HG03060 (cell line): ENCODE data around the gene FGL2.
"Not testable (repeated sequence)": the region's sequence is repeated elsewhere in the genome, so short reads cannot be mapped to it uniquely, and the experiment has no call there.

Experiments
- ATAC-seq: cut with Tn5 transposase; IDR thresholded peaks from one replicate; pipeline ENCODE4 v1.9.1; 2021; ENCODE audit warnings: low read depth, moderate number of reproducible peaks; ENCODE audit not compliant: unreplicated experiment

FGL2 gene, protein sequence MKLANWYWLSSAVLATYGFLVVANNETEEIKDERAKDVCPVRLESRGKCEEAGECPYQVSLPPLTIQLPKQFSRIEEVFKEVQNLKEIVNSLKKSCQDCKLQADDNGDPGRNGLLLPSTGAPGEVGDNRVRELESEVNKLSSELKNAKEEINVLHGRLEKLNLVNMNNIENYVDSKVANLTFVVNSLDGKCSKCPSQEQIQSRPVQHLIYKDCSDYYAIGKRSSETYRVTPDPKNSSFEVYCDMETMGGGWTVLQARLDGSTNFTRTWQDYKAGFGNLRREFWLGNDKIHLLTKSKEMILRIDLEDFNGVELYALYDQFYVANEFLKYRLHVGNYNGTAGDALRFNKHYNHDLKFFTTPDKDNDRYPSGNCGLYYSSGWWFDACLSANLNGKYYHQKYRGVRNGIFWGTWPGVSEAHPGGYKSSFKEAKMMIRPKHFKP

DNA sequence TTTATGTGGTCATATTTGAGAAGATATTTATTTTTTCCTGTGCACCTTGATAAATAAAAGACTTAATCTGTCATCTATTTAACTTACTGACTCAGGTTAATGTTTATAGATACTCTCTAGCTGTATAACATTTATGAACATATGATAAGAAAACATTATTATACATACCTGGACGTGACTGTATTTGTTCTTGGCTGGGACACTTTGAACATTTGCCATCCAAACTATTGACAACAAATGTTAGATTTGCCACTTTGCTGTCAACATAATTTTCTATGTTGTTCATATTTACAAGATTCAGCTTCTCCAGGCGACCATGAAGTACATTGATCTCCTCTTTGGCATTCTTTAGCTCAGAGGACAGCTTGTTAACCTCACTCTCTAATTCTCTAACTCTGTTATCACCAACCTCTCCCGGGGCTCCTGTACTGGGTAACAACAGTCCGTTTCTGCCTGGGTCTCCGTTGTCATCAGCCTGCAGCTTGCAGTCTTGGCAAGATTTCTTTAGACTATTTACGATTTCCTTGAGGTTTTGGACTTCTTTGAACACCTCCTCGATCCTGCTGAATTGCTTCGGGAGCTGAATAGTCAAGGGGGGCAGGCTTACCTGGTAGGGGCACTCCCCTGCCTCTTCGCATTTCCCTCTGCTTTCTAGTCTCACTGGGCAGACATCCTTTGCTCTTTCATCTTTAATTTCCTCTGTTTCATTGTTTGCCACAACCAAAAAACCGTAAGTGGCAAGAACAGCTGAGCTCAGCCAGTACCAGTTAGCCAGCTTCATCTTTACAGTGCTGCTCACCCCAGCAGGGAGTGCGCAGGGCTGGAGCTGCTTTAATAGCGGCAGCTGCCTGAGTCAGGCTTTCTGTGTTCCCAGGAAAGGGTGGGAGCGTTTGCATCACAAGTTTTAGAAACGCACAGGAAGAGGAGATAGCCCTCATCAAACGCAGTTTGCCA lies at the start of gene FGL2:
FGL2 (minus strand) TSS at position 807 of the 954 bp plus-strand sequence; CDS start at position 781, 26 bp downstream.
- ATAC-seq = no peak

DNA sequence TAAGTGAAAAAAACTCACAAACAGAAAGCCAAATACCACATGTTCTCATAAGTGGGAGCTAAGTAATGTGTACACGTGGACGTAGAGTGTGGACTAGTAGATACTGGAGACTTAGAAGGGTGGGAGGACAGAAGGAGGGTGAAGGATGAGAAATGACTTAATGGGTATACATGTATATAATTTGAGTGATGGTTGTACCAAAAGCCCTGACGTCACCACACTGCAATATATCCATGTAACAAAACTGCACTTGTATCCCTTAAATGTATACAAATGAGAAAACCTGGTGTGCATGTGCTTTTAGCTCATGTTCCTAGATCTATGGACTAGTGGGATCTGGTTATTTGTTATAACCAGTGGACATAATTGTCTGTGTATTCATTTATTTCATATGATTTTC lies 48.5 kb upstream of the FGL2 start:
- no peak for ATAC-seq

DNA sequence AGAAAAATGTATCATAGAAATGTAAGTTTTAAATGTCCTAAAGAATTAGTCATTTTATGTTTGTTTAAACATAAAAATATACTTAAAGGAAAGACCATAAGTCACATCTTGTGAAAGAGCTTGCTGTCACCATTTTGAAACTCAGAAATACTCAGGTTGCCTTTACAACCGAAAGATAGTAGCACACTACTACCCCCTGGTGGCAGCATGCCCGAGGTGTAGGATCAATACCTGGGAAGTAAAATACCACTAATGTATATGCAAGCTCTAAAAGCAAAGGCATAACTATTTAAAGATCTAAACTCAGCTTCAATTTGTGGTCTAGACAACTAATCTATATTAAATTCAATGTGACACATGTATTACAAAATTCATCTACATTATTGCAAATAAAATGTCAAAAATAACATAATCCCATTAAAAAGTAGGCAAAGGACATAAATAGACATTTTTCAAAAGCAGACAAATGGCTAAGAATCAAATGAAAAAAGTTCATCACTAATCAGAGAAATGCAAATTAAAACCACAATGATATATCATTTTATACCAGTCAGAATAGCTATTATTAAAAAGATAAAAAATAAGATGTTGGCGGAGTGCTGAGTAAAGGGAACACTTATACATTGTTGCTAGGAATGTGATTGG lies 47.7 kb upstream of the FGL2 start:
- ATAC-seq = peak; percentile 72

DNA sequence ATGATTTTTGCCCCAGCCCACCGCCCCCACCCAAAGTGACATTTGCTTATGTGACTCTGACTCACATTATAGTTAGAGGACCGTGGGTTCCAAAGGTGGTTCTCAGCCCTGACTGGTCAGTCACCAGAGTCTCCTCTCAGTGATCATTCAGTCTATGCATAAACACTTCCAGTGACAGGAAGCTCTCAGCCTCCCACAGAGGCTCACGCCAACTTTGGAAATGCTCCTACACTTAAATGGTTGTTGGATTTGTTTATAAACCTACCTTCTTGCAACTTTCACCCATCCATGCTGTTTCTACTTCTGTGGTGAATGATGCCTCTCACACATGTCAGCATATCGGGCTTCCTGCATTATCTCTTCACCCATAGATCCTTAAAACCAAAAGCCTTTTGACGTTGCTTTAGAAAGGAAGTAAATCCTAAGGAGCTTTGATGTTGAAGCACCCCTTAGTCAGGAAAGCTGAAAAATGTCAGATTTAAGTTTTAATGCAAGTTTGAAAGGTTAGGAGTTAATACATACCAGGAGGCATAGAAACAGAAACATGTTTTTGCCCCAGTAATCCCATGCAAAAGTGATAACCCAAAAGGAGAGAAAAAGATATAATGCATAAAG lies 46.5 kb upstream of the FGL2 start:
- ATAC-seq = no peak

DNA sequence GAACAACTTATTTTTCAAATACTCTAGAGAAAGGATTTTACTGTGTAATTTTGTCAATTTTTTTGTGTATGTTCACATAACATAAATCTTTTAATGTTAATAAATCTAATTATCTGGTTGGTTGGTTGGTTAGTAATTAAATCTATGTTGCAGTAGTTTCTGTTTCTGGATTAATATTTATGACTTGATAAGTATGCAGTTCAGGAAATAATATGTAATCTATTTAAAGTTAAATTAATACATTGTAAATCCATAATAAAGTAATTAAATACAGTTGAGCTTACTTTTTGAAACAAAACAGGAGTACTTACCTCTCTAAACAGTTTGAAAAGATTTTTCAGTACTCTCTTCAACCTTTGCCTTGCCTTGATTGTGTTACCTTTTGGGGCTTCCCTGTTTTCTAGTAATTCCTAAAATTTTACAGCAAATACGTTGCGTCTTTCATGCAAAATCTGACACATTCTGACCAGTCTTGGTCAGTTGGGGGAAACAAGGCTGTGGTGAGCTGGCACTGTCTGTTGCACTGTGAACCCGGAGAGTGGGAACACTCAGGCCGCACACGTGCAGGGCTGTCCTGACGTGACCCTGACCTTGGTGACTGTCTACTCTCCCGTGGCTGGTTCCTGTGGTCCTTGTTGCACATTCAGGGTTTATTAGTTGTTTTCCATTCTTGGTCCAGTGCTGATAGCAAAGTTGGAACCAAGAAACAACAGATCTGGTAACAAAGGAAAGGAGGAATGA lies 45.6 kb upstream of the FGL2 start:
- no peak for ATAC-seq

DNA sequence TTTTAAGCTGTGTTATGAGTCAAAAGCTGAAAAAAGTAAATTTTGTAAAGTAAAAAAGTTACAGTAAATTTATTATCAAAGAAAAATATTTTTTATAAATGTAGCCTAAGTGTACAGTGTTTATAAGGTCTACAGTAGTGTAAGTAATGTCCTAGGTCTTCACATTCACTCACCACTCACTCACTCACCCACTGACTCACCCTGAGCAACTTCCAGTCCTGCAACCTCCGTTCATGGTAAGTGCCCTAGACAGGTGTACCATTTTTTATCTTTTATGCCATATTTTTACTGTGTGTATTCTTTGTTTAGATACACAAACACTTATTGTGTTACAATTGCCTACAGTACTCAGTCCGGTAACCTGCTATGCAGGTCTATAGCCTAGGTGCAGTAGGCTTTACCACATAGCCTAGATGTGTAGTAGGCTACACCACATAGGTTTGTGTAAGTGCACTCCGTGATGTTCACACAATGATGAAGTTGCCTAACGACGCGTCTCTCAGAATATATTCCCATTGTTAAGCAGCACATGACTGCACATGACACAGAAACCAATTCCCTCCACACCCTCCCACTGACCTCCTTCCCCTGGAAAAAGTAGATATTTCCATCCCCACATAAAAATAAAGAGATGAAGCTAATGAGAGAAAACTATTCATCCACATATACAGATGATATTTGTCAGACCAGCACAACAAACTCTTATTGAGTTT lies 44.8 kb upstream of the FGL2 start:
- ATAC-seq = no peak

DNA sequence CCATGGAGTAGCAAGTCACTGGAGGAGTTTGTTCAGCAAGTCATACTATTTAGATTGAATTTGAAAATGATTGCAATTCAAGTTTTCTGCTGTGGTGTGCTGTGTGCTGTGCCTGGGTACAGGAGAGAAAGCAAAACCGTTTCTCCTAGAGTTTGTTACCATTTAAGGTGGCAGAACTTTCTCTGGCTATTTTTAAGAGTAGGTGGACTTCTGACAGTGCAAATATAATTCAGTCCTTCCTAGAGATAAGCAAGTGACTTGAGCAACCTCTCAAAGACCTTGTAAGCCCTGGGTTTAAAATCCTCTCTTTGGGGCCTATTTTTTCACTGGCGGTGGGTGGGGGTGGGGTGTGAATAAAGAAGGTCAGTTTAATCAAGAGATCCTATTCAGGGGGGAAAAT lies 42.9 kb upstream of the FGL2 start:
- no peak for ATAC-seq

DNA sequence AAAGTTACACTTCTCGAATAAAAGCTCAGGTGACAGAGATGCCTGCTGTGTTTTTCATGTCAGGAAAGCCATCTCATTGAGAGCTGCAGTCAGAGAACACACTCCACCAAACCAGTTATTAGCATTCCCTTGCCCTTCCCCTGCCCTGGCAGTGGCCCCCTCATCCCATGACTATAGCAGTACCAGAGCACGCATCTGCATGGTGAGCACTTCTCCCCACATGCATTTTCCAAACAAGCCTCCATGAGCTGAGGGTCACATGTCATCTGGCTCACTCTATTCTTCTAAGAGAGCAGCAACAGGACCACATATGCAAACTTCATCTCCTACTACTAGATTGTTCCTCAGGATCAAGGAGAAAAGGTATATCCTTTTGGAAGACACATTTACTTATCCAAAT lies 42.4 kb upstream of the FGL2 start:
- ATAC-seq = no peak

DNA sequence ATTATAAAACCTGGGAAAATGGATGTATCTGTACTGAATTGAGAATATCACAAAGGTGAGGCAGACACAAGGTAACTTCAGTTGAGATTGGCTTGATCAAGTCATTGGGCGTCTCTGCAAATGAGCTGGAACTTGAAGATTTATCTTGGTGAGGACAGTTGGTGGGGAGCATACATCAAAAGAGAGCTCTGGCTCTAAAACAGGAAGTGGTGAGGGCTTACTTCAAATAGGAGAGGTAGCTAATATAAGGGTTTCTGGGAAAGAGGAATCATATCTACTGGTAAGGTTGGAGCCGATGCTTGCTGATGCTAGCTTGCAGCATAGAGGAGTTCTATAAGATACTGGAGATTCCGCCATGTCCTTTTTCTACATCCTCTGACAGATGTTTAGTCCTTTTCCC lies 39.9 kb upstream of the FGL2 start:
- no peak for ATAC-seq

DNA sequence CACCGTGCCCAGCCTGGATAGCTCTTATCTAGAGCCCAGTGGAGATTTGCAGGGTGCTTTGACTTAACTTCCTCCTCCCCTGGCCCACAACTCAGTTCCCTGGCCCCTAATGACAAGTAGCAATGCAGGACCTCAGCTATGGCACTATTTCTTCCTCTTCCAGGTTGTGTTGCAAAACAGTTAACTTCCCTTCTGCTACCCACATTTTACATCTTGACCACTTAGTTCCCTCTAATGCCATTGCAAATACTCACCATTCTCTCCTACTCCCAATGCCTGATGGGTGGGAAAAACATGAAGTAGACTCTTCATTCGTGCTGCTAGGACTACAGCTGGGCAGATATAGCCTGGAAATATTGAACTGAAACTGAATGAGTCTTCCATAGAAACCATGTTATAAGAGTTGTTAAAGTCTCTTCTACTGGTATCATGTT lies 39.1 kb upstream of the FGL2 start:
- no peak for ATAC-seq

DNA sequence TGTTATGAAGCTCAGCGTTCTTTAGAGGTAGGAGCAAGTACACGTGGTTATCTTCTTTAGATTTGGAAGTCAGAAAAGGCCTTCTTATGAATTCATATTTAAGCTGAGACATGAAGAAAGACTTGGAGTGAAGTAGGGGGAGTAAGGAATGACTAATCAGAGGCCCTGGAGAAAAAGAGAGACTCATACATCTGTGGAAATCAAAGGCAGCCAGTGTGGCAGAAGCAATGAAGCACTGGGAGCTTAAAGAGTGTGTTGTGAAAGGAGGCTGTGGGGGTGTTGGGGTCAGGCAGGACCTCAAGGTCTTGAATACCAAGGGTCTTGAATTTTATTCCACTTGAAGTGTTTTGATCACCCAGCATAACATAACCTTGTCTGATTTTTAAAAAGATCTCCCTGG lies 35.7 kb upstream of the FGL2 start:
- no peak for ATAC-seq

DNA sequence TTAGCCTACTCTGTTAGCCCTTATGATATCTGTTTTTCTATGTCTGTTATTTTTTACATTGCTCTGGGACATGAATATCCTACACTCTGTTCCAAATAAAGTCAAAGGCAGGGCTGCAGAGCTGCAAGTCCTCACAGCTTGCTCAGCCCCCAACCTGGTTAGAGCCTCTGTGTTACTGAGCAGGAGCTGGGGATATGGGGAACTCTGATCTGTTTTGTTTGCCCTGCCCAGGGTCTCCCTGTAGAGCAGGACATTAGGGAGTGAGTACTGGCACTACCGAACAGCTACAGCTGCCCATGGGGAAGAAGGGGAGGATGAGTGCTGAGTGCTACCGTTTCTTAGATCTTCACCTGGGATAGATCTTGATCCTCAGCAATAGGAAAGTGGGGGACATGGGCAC lies 32.8 kb upstream of the FGL2 start:
- no peak for ATAC-seq

DNA sequence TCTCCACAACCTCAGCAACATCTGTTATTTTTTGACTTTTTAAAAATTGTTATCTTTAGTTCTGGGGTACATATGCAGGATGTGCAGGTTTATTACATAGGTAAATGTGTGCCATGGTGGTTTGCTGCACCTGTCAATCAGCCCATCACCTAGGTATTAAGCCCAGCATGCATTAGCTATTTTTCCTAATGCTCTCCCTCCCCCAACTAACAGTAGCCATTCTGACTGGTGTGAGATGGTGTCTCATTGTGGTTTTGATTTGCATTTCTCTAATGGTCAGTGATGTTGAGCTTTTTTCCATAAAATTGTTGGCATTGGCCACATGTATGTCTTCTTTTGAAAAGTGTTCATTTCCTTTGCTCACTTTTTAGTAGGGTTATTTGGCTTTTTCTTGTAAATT lies 29.2 kb upstream of the FGL2 start:
- not testable (repeated sequence) for ATAC-seq

DNA sequence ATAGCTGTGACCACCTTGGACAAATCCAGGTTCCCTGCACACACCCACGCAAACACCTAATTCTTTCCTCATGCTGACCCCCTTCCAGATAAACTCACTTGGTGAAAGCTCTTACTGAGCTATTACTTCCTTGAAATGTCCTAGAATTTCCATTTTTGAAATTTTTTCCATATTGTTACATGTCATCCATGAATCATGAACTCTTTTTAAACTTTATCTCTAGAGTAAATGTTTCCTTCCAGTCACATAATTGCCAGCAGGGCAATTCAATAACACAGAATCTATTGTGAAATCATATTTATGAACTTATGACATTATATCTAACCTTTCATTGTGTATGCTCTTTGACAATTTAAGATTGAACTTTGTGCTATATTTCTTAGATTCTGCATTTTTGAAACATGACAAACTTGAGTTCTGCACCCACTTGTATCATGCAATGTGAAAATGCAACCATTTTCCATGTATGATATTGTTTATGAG lies 26.8 kb upstream of the FGL2 start:
- no peak for ATAC-seq

DNA sequence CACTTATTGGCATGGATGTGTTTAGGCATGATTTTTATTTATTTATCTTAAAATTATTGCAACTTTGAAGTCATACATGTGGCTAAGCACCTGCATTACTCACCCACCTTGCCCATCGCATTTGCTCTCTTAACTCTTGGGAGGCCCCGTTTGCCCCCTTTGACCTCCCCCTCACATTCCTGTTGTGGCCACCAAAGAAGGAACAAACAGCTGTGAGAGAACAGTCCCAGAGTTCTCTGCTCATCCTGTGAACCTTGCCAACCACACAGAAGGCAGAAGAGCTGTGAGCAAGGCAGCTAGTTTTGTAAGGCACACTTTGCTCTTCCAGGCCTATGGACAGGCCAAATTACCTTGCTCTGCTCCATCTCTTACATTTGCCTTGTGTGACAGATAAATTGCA lies 23.6 kb upstream of the FGL2 start:
- ATAC-seq = no peak

DNA sequence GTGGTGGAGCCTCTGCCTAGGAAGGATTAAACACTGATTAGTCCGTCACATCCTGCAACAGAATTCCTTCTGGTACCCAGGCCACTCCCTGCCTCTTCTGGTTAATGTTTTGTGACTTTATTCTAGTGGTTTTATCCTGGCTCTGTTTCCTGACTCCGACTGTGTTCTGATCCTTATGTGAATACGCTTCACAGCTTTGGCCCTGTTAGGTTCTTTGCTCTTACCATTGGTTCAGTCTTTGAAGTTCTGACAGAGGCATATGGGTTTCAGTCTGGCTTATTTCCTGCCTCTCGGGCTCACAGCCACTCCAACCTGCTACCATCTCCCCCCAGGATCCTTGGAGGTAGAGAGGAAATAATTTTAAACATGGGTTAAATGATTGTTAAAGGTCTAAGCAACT lies 23.2 kb upstream of the FGL2 start:
- ATAC-seq = no peak

DNA sequence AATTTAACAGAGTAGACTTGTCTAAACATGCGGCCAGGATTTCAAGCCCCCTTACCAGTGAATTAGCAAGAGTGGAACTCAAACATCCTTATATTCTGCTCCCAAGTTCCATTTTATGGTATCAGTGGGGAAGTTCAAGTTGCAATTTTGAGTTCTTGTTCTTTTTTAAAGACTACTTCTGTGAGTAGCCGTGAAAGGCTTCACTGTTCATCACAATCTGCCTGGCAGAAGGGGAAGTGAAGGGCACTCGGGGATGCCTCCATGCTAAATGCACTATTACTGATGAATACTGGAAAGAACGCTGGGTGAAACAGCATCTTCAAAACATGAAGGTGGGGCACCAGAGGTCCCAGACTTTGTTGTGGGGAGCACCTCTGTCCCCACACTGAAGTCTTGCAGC lies 22.4 kb upstream of the FGL2 start:
- no peak for ATAC-seq

DNA sequence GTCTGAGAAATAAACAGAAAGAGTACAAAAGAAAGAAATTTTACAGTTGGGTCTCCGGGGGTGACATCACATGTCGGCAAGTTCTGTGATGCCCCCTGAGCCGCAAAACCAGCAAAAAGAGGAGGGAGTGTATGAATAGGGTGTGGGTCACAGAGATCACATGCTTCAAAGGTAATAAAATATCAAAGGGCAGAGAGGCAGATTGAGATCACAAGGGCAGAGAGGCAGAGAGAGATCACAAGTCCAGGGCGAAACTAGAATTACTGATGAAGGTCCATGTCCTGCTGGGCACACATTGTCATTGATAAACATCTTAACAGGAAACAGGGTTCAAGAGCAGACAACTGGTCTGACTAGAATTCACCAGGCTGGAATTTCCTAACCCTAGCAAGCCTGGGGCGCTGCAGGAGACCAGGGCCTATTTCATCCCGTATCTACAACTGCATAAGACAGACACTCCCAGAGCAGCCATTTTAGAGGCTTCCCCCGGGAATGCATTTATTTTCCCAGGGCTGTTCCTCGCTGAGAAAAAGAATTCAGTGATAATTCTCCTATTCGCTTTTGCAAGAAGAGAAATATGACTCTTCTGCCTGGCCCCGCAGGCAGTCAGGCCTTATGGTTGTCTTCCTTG lies 20.2 kb upstream of the FGL2 start:
- ATAC-seq = not testable (repeated sequence)
